GM19452 (cell line): ENCODE data around the gene CREB3L1.

Source experiments
- ATAC-seq: cut with Tn5 transposase; IDR thresholded peaks from one replicate; pipeline ENCODE4 v1.9.1; 2021; ENCODE audit not compliant: unreplicated experiment

Gene CREB3L1

GRCh38 chr11:46272816-46273427 lies 4.5 kb upstream of the CREB3L1 start:
- no peak for ATAC-seq

- no peak for ATAC-seq
Measured at GRCh38 chr11:46273511-46274205, 3.8 kb upstream of the CREB3L1 start.

GRCh38 chr11:46275964-46276641 lies 1.4 kb upstream of the CREB3L1 start:
- no peak for ATAC-seq

- no peak for ATAC-seq
Measured at GRCh38 chr11:46277313-46277621, 195 bp upstream of the CREB3L1 start.

GRCh38 chr11:46278387-46279125 lies 1.1 kb downstream of the CREB3L1 start:
- ATAC-seq, result no peak

DNA sequence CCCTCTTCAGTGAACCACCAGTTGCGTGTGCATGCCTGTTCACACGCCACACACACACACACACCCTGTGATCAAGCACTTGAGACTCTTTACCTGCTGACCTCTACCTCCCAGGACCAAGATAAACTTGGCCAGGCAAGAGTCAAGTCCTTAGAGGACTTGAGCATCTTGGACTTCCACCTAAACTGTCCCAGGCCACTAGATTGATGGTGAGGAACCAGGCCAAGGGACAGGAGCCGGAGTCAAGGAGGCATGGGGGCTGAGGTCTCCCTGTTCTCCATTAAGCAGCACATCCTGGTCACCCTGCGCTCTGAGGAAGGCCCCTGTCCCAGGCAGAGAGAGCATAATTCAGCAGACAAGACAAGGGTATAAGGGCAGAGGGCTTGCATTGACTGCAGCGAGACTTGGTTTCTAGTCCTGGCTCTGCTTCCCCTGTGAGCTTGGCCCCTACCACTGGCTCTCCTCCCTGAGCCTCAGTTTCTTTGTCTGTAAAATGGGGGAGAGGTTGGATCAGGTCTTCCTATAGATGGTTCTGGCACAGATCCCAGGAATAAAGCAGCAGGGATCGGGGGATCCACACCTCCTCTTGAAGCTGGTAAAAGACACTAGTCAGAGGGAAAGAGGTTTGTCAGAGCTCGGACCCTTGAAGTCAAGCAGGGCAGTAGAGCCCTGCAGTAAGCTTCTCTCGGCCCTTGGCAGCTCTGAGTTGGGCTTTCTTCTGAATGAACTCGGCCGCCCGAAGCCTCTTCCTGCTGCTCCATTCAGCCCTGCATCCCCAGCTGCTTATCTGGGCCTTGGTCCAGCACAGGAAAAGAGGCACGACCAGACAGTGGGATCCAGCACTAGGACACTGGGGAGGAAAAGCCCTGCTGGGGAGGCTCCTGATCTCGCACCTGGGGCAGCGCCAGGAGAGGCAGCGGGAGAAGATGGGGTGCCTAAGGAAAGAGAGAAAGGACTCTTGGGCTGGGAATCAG lies 2.0 kb downstream of the CREB3L1 start:
- no peak for ATAC-seq

GRCh38 chr11:46280706-46281105 lies 3.2 kb downstream of the CREB3L1 start:
- no peak for ATAC-seq

- ATAC-seq, result no peak
Measured at GRCh38 chr11:46281371-46281831, 3.9 kb downstream of the CREB3L1 start.

DNA sequence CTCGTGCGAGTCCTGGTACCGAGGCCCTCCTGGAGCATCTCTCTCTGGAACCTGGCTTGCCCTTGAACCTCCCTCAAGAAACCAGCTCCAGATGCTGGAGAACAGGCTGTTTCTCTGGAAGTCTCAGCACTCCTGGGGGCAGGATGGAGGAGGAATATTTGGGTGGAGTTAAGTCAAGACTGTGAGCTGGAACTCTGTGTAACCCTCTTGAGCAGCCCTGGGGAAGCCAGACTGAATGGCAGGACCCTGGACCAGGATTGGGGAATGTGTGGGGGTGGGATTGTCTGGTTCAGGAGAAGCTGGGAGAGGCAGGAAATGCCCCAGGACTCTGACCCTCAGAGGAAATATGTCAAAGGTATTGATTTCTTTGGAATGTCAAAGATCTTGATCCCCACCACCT lies 7.7 kb downstream of the CREB3L1 start:
- no peak for ATAC-seq

GRCh38 chr11:46285594-46286033 lies 8.2 kb downstream of the CREB3L1 start:
- no peak for ATAC-seq

- ATAC-seq, result no peak
Measured at GRCh38 chr11:46286789-46287188, 9.3 kb downstream of the CREB3L1 start.

DNA sequence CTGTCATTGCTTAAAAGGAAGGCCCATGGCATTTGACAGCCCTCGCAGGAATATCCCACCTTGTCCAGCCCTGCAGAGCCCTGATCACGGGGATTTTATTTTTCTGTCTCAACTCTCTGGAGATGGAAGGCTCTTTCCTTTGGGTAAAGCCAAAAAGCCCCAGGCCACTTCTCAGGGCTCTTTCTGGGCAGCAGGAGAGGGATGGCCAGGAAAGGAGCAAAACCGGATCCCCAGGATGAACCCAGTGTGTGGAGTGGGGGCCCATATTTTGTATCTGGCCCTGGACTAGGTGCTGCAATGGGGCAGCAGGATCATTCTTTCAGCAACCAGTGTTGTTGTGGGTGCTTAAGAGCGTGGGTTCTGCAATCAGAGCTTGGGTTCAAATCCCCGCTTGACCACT lies 11.0 kb downstream of the CREB3L1 start:
- no peak for ATAC-seq

GRCh38 chr11:46290011-46290410 lies 12.5 kb downstream of the CREB3L1 start:
- no peak for ATAC-seq

DNA sequence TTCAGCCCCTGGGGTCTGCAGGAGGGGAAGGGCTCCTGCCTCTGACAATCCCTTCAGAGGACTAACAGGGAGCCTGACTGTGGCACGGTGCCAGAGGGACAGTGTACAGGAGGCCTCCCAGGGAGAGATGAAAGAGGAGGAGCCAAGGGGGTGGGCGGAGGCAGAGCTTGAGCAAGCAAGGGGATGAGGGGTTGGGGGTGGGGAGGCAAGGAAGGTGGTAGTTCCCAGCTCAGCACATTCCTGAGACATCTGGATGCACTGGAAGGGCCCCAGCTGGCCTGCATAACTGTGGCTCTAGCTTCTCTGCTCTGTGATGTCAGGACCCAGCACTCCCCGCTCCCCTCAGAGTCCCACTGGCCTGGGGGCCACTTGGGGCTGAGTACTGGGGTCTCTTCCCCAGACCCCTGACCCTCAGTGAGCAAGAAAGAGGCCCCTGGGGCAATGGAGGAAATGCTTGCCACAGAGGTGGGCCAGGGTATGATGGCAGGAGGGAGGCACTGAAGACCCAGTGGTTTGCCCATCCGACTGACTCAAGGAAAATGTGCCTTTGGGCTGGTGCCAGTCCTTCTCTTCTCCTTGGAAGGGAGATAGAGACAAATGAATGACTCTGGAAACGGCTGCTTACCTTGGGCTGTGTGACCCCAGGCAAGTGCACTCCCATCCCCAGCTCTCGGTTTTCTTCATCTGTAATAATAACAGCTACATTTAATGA lies 13.3 kb downstream of the CREB3L1 start:
- ATAC-seq, result no peak

DNA sequence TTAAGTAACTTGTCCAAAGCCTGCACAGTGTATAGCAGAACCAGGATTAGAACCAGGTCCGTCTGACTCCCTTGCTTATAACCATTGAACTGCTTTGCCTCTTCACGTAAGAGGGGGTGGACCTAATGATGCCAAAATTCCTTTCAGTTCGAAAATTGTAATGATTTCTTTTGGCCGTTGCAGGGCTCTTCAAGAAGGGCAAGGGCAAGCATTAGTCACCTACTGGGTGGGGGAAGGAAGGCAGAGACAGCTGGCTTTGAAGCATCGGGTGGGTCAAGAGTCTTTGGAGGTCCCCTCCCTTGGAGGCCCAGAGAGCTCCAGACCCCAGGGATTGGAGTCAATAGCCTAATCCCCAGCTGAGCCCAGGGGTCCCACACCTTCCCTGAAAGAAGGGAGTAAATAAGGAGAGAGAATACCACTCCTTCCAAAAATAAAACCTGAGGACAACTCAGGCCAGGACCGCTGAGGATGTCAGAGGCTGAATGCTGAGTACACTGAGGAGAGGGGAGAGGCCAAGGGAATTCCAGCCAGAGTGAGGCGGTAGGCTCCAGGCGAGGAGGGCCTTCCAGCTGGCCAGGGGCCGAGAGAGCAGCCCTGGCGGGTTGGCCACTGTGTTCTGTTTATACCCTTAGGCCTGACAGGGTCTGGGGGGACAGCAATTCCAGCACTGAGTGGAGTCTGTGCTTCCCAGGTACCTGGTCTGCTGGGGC lies 14.1 kb downstream of the CREB3L1 start:
- no peak for ATAC-seq

GRCh38 chr11:46293066-46293465 lies 15.6 kb downstream of the CREB3L1 start:
- ATAC-seq, result no peak

- no peak for ATAC-seq
Measured at GRCh38 chr11:46293641-46294103, 16.2 kb downstream of the CREB3L1 start.

- no peak for ATAC-seq
Measured at GRCh38 chr11:46294365-46295309, 17.2 kb downstream of the CREB3L1 start.
